Loucy (cell line): ENCODE data around the gene PYGM.

Experiments used
- EZH2phosphoT487 ChIP-seq: fragments of 200-600 bp; IDR thresholded peaks from 2 replicates; pipeline ENCODE4 v1.6.1; 2018; ENCODE audit warnings: antibody characterized with exemption, mild to moderate bottlenecking, moderate library complexity, borderline replicate concordance
- TF ChIP-seq, protein P1 (sequence below): fragments of 200-600 bp; sonication (generic); conservative IDR thresholded peaks from 2 replicates; pipeline ENCODE4 v1.5.1; 2014; ENCODE audit warnings: mild to moderate bottlenecking, antibody characterized with exemption, low read length

DNA sequence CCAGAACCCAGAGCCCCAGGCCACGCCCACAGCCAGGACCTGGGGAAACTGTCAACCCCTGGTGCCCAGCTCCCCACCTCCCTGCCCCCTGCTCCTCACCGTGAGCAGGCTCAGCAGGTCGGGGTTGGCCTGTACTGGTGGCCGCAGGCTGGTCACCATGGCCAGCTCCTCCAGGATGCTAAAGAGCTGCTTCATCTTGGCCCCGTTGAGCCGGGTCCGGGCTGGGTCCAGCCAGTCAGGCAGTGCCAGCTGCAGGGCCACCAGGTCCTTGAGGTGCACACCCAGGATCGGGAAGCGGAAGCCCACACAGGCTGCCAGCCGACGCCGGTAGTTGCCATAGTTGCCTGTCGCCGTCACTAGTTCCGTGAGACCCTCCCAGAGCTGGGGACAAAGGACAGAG, 23.1 kb downstream of the PYGM start:
- TF ChIP-seq, protein P1, sequence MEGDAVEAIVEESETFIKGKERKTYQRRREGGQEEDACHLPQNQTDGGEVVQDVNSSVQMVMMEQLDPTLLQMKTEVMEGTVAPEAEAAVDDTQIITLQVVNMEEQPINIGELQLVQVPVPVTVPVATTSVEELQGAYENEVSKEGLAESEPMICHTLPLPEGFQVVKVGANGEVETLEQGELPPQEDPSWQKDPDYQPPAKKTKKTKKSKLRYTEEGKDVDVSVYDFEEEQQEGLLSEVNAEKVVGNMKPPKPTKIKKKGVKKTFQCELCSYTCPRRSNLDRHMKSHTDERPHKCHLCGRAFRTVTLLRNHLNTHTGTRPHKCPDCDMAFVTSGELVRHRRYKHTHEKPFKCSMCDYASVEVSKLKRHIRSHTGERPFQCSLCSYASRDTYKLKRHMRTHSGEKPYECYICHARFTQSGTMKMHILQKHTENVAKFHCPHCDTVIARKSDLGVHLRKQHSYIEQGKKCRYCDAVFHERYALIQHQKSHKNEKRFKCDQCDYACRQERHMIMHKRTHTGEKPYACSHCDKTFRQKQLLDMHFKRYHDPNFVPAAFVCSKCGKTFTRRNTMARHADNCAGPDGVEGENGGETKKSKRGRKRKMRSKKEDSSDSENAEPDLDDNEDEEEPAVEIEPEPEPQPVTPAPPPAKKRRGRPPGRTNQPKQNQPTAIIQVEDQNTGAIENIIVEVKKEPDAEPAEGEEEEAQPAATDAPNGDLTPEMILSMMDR: no peak
- no peak for TF ChIP-seq EZH2phosphoT487
